HG03520 (cell line): ENCODE measurements around the gene ARHGAP18.

Experiments used
- ATAC-seq: cut with Tn5 transposase; IDR thresholded peaks from one replicate; pipeline ENCODE4 v1.9.1; 2021; ENCODE audit warnings: mild to moderate bottlenecking, moderate library complexity; ENCODE audit not compliant: unreplicated experiment

Gene ARHGAP18

DNA sequence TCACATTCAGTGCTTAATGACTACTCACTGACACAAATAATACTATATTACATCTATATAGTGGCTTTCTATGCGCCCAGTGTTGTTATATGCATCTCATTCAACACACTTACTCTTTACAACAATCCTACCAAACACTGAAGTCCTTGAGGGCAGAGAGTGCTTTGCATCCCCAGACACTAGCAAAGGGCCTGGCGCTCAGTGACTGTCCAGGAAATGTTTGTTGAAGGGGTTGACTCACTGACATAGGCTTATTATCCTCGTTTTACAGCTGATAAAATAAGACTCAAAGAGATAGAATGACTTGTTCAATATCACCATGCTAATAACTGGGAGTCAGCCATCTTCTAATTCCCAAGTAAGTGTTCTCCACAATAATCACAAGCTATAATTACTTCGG, 163.3 kb downstream of the ARHGAP18 start:
- no peak for ATAC-seq

DNA sequence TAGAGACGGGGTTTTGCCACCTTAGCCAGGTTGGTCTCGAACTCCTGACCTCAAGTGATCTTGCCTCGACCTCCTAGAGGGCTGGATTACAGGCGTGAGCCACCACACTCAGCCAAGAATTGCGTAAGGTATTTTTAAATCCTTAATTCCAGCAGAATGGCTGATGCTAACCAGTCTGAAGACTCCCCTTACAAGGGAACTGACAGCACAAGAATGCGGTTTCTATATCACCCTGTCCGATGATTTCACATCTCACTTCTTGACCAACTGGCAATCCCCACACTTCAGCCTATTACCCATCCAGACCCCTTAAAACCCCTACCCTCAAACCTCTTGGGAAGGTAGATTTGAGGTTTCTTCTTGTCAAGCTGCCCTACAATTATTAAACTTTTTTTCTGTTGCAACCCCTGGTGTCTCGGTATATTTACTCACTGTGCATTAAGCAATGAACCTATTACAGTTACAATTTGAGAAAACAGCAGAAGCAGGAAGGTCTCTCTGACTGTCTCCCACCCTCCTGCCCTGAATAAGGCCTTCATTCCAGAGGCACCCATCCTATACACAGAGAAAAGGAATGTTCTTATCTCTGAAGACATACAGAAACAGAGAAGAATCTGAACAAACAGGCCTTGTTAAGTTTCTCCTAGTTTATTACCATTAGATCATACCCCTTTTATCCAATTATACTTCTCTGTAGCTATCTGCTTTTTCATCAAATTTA, 164.9 kb downstream of the ARHGAP18 start:
- ATAC-seq = no peak

DNA sequence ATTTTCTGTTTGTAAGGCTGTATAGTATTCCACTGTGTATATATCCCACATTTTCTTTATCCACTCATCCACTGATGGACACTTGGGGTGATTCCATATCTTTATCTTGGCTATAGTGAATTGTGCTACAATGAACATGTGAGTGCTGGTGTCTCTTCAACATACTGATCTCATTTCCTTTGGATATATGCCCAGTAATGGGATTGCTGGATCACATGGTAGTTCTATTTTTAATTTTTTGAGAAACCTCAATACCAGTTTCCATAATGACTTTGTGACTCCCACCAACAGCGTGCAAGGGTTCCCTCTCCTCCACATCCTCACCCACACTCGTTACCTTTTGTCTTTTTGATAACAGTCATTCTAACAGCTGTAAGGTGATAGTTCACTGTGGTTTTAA, 166.0 kb downstream of the ARHGAP18 start:
- ATAC-seq = no peak

DNA sequence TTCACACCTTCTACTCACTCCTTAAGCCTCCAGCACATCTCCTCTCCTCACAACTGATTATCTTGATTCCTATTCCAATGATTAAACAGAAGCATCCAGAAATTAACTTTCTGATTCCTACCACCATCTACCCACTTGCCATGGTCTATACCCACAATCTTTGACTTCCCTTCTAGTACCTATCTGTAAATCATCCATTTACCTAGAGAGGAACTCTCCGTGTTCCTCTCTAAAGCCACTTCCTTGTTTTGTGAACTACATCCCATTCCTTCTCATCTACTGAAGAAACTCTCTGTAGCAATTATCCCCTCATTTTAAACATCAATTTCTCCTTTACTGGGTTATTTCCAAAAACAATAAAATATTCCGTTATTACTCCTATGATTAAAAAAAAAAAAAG, 167.3 kb downstream of the ARHGAP18 start:
- ATAC-seq = no peak

DNA sequence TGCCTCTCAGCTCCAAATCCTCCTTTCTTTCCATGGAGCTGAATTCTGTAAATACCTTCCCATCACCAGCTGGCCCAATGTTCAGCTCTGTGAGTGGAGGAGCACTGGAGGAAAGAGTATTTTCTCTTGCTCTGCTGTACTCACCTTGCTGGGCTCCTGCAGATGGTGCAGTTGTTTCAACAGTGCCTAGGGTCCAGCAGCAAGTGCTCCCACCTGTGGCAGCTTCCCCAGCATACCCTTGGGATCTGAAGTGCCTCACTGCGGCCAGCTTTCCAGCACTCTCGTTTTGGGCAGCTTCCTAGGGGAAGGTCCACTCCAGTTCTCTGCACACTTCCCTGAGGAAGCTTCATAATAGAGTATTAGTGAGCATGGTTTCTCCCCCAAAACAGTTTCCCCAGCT, 170.9 kb downstream of the ARHGAP18 start:
- no peak for ATAC-seq

DNA sequence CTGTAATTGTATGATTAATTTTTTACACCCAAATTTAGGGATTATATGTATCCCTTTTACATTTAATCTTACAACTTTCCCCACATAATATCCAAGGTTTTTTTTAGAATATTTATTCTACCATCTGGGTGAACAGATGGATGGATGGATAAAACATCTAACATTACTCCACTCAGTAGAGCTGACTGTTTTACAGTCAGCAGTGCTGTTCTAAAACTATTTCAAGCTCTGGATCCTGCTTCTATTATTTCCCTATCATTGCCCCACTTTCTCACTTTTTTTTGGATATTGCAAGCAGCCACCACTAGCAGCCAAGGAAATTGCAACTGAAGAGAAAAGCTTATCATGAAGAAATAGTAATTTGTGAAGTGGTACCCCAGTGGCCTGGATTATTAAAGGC, 173.7 kb downstream of the ARHGAP18 start:
- no peak for ATAC-seq

DNA sequence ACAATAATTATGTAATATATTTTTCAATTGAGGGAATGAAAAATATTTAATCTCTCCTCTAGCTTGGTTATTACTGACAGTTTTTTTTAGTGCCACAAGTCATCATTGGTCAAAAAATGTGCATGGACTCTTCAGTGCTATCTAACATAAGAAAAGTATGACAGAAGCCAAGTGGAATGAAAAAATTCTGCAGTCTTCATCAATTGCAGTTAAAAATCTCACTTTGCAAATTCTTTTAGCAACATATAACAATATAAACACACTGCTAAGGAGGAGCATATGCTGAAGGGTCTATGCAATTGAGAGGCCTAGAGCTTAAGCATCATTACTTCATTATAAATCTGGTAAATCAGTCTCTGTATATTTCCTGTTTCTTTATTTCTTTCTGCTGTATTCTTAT, 175.1 kb downstream of the ARHGAP18 start:
- ATAC-seq = no peak
